IMR-90 (cell line): ENCODE data around the gene DCLRE1C. TPM values are rescaled to one million over a fixed set of nuclear protein-coding genes. Genes with fewer than 3 reads are reported as not detected.
A peak's percentile ranks its signal among the peaks of the same experiment; 100 is the strongest.

Experiments
- ATAC-seq: fragments of 200-7000 bp; cut with Tn5 transposase; 2 replicates; pipeline ENCODE4 v1.9.1; 2020; ENCODE audit warnings: low read depth, mild to moderate bottlenecking, moderate library complexity
- BruUV-seq: library from RNA; stranded (reverse); fragments of 400-500 nt; replicated peaks from 2 replicates; lab custom pipeline; 2021; lab: Mats Ljungman, UMichigan
- CTCF ChIA-PET: fragments of 300-600 bp; formaldehyde crosslinking; extraction: SDS; loops from one replicate; lab custom pipeline; 2021; ENCODE audit warnings: antibody characterized with exemption; lab: Yijun Ruan, JAX
- POLR2A ChIA-PET: fragments of 300-600 bp; sonication (Branson Sonifier 250); formaldehyde crosslinking; loops from one replicate; lab custom pipeline; 2022; ENCODE audit warnings: antibody characterized with exemption; ENCODE audit not compliant: unreplicated experiment; lab: Charles Lee
- DNase-seq: peaks from one replicate; pipeline ENCODE4 v3.0.0; 2013
- H2AFZ ChIP-seq: replicated peaks from 2 replicates; pipeline ENCODE3; 2013; ENCODE audit warnings: low read length, mild to moderate bottlenecking; ENCODE audit not compliant: poor library complexity
- H2AK5ac ChIP-seq: 2 replicates; pipeline ENCODE4 v1.6.1; 2013; ENCODE audit warnings: low read depth, low read length, inconsistent platforms
- H2AK9ac ChIP-seq: replicated peaks from 2 replicates; pipeline ENCODE3; 2013; ENCODE audit warnings: mild to moderate bottlenecking, low read depth, low read length, moderate library complexity; ENCODE audit not compliant: poor library complexity
- H2BK120ac ChIP-seq: 2 replicates; pipeline ENCODE4 v1.6.1; 2013; ENCODE audit warnings: low read depth, low read length, inconsistent platforms
- H2BK15ac ChIP-seq: 3 replicates; pipeline ENCODE4 v1.6.1; 2013; ENCODE audit warnings: low read depth, low read length, inconsistent platforms
- H2BK20ac ChIP-seq: 2 replicates; pipeline ENCODE4 v1.6.1; 2013; ENCODE audit warnings: low read depth, mild to moderate bottlenecking, inconsistent platforms, low read length, moderate library complexity
- H2BK5ac ChIP-seq: 2 replicates; pipeline ENCODE4 v1.6.1; 2013; ENCODE audit warnings: mild to moderate bottlenecking, low read depth, low read length, inconsistent platforms; ENCODE audit not compliant: poor library complexity, severe bottlenecking
- H3K14ac ChIP-seq: replicated peaks from 2 replicates; pipeline ENCODE4 v1.6.1; 2013; ENCODE audit warnings: low read depth, low read length, inconsistent platforms
- H3K18ac ChIP-seq: 2 replicates; pipeline ENCODE4 v1.6.1; 2013; ENCODE audit warnings: low read depth, low read length, control low read depth
- H3K23ac ChIP-seq: 2 replicates; pipeline ENCODE4 v1.6.1; 2013; ENCODE audit warnings: low read depth, low read length, inconsistent platforms
- H3K27ac ChIP-seq: 2 replicates; pipeline ENCODE4 v1.5.1; 2013; ENCODE audit warnings: mild to moderate bottlenecking, control low read depth, low read length; ENCODE audit not compliant: insufficient read depth
- H3K27me3 ChIP-seq: 2 replicates; pipeline ENCODE4 v1.6.1; 2013; ENCODE audit warnings: low read length; ENCODE audit not compliant: control insufficient read depth, insufficient read depth
- H3K36me3 ChIP-seq: 2 replicates; pipeline ENCODE4 v1.6.1; 2013; ENCODE audit warnings: low read length, mixed read lengths; ENCODE audit not compliant: control insufficient read depth, insufficient read depth
- H3K4ac ChIP-seq: 2 replicates; pipeline ENCODE4 v1.6.1; 2013; ENCODE audit warnings: low read depth, low read length, inconsistent platforms
- H3K4me1 ChIP-seq: 2 replicates; pipeline ENCODE4 v1.6.1; 2013; ENCODE audit warnings: low read length, mixed read lengths; ENCODE audit not compliant: control insufficient read depth, insufficient read depth
- H3K4me2 ChIP-seq: 2 replicates; pipeline ENCODE4 v1.6.1; 2013; ENCODE audit warnings: low read depth, mild to moderate bottlenecking, control low read depth, low read length, moderate library complexity
- H3K4me3 ChIP-seq: 2 replicates; pipeline ENCODE4 v1.5.1; 2013; ENCODE audit warnings: low read depth, mild to moderate bottlenecking, control low read depth, low read length, moderate library complexity; ENCODE audit not compliant: insufficient read depth
- H3K56ac ChIP-seq: 2 replicates; pipeline ENCODE4 v1.6.1; 2013; ENCODE audit warnings: low read length, inconsistent platforms; ENCODE audit not compliant: insufficient read depth; ENCODE audit errors: extremely low read depth
- H3K79me1 ChIP-seq, 2 experiments: 2 replicates each; pipeline ENCODE4 v1.6.1; 2013; ENCODE audit warnings: low read length in 2 of 2, inconsistent platforms in 1 of 2, low read depth in 1 of 2
- H3K9ac ChIP-seq: 2 replicates; pipeline ENCODE4 v1.6.1; 2013; ENCODE audit warnings: low read depth, low read length, control low read depth
- H3K9me1 ChIP-seq: 2 replicates; pipeline ENCODE4 v1.6.1; 2013; ENCODE audit warnings: low read length, inconsistent platforms; ENCODE audit not compliant: insufficient read depth
- H3K9me3 ChIP-seq: 2 replicates; pipeline ENCODE4 v1.6.1; 2013; ENCODE audit warnings: low read length; ENCODE audit not compliant: control insufficient read depth, insufficient read depth
- H4K20me1 ChIP-seq: 2 replicates; pipeline ENCODE4 v1.6.1; 2013; ENCODE audit warnings: low read length, inconsistent platforms; ENCODE audit not compliant: insufficient read depth
- H4K5ac ChIP-seq: 2 replicates; pipeline ENCODE4 v1.6.1; 2013; ENCODE audit warnings: mild to moderate bottlenecking, low read depth, low read length, control low read depth
- H4K8ac ChIP-seq, 2 experiments: 2 replicates each; pipeline ENCODE4 v1.6.1; 2013; ENCODE audit warnings: low read depth in 2 of 2, low read length in 2 of 2, control low read depth in 1 of 2, inconsistent platforms in 1 of 2
- H4K91ac ChIP-seq: 2 replicates; pipeline ENCODE4 v1.6.1; 2013; ENCODE audit warnings: low read depth, low read length, inconsistent platforms; ENCODE audit not compliant: insufficient read depth
- BHLHE40 ChIP-seq: fragments of 150-350 bp; IDR thresholded peaks from 2 replicates; pipeline ENCODE4 v1.6.1; 2016; ENCODE audit warnings: mild to moderate bottlenecking, low read depth, low read length
- CEBPB ChIP-seq: IDR thresholded peaks from 2 replicates; pipeline ENCODE4 v1.6.1; 2012; ENCODE audit warnings: low read depth, low read length, improper control_type of control experiment
- CHD1 ChIP-seq: IDR thresholded peaks from 2 replicates; pipeline ENCODE4 v1.6.1; 2012; ENCODE audit warnings: low read depth, low read length, improper control_type of control experiment
- ELK1 ChIP-seq: fragments of 150-350 bp; IDR thresholded peaks from 2 replicates; pipeline ENCODE4 v1.6.1; 2016; ENCODE audit warnings: low read depth, mild to moderate bottlenecking, low read length, moderate library complexity, borderline replicate concordance
- MAZ ChIP-seq: IDR thresholded peaks from 2 replicates; pipeline ENCODE4 v1.6.1; 2012; ENCODE audit warnings: low read depth, mild to moderate bottlenecking, low read length, improper control_type of control experiment, moderate library complexity, borderline replicate concordance
- MXI1 ChIP-seq: IDR thresholded peaks from 2 replicates; pipeline ENCODE4 v1.6.1; 2012; ENCODE audit warnings: low read depth, mild to moderate bottlenecking, low read length, moderate library complexity, borderline replicate concordance
- NFE2L2 ChIP-seq: fragments of 150-350 bp; IDR thresholded peaks from 2 replicates; pipeline ENCODE4 v1.6.1; 2016; ENCODE audit warnings: low read depth, mild to moderate bottlenecking, low read length
- POLR2A ChIP-seq: IDR thresholded peaks from 2 replicates; pipeline ENCODE4 v1.6.1; 2012; ENCODE audit warnings: mild to moderate bottlenecking, low read depth, low read length
- RAD21 ChIP-seq: IDR thresholded peaks from 2 replicates; pipeline ENCODE4 v1.6.1; 2012; ENCODE audit warnings: low read length, improper control_type of control experiment
- RCOR1 ChIP-seq: IDR thresholded peaks from 2 replicates; pipeline ENCODE4 v1.6.1; 2012; ENCODE audit warnings: mild to moderate bottlenecking, low read length, improper control_type of control experiment; ENCODE audit not compliant: insufficient replicate concordance
- RFX5 ChIP-seq: IDR thresholded peaks from 2 replicates; pipeline ENCODE4 v1.8.0; 2012; ENCODE audit warnings: low read depth, mild to moderate bottlenecking, low read length, moderate library complexity
- SMC3 ChIP-seq: fragments of 150-350 bp; IDR thresholded peaks from 2 replicates; pipeline ENCODE4 v1.6.1; 2016; ENCODE audit warnings: low read depth, mild to moderate bottlenecking, antibody characterized with exemption, low read length, moderate library complexity
- WGBS, 2 experiments: methylation state at CpG; one replicate each; pipeline versions ENCODE4 v1.1.5 to v1.1.7; 2013; ENCODE audit warnings: missing lambda C conversion rate in 2 of 2; ENCODE audit not compliant: insufficient read length in 1 of 2; ENCODE audit errors: extremely low coverage in 2 of 2; 5-methylcytosine and 5-hydroxymethylcytosine counted together
- dilution Hi-C: fragments of 300-500 bp; cut with HindIII; formaldehyde crosslinking; loops from one replicate; pipeline ENCODE4 v1.14.3; 2018; ENCODE audit warnings: low sequenced_read_pairs; ENCODE audit not compliant: unreplicated experiment
- in situ Hi-C: fragments of 300-500 bp; cut with MboI; formaldehyde crosslinking; loops from 3 replicates; pipeline ENCODE4 v1.14.3; 2019; ENCODE audit warnings: low sequenced_read_pairs, inconsistent platforms, mixed read lengths
- intact Hi-C: fragments of 100-400 bp; cut with micrococcal nuclease; formaldehyde crosslinking; loops from 2 replicates; pipeline ENCODE4 v1.10.0; 2022
- polyA plus RNA-seq, 3 experiments: library from polyadenylated mRNA; depleted of rRNA; stranded (reverse); fragments of >200 nt; gene quantifications; 2 replicates each; pipeline ENCODE4 v1.2.3, GENCODE V29; 2012; ENCODE audit warnings: low replicate concordance in 1 of 3
- total RNA-seq: library from RNA; depleted of rRNA; stranded (reverse); fragments of >200 nt; gene quantifications from 2 replicates; pipeline ENCODE4 v1.2.3, GENCODE V29; 2012

DCLRE1C gene
- total and polyA plus RNA-seq, 2 of the 4 experiments (the other 2 are of a cell fraction) = 2.9 to 8.1 TPM

- TF ChIP-seq RFX5 (no peak), POLR2A (no peak), RCOR1 (no peak)
Observed at GRCh38 chr10:14879124-14879927, 74.6 kb downstream of the DCLRE1C start (continued).

DNA sequence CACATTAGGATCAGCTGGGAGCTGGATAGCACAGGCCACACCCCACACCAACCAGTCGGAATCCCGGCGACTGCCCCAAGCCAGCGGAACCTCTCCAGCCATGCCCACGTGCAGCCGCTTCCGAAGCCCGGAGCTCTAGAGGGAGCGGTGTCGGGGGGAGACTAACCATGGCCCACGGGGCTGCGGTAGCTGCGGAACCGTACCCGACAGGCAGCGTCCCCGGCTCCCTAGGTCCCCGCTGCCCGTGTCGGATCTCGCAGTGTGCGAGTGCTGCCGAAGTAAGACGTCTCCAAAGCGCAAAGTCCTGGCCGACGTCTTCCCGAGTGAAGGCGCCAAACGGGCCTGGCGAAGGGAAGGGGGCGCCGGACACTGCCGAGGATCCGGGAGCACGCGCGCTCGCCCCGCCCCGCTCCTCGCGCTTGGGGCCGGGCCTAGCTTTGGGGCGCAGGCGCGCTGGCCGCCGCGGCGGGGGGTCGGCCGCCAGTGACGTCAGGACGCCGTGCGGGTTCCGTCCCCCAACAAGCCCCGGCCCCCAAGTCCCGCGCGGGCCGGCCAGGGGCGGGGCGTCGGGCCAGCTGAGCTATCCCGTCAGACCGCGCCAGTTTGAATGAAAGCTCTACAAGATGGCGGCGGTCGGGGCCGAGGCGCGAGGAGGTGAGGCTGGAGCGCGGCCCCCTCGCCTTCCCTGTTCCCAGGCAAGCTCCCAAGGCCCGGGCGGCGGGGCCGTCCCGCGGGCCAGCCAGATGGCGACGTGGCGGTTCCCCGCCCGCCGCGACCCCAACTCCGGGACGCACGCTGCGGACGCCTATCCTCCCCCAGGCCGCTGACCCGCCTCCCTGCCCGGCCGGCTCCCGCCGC, 75.4 kb downstream of the DCLRE1C start, which contains the start of gene SUV39H2:
Gene SUV39H2 (plus strand): TSS at position 601 of the 858 bp plus-strand sequence. CDS start 23 bp downstream, at position 624.
- CTCF ChIA-PET = interaction anchor here (1.1 to 1.3 kb wide), 2 partner anchors 11 to 22 kb away, joined by 3 read pairs; no protein-coding TSS in a partner anchor
- peak within 1 kb of the TSS; percentile 67 for H4K5ac ChIP-seq
- in situ Hi-C loops = no loop called here
- peaks cover 11% of the 10 kb centered on the region for H3K4me1 ChIP-seq
- H3K9me3 ChIP-seq = no peaks in the 10 kb centered on the region
- H3K23ac ChIP-seq = peak within 1 kb of the TSS; percentile 94
- H3K36me3 ChIP-seq = no peaks in the 10 kb centered on the region
- H3K56ac ChIP-seq = peak within 1 kb of the TSS; percentile 67
- H3K4ac ChIP-seq = peak within 1 kb of the TSS; percentile 80
- intact Hi-C loops = loop anchor here (10.0 kb wide), 1 partner anchor 226 kb away; no protein-coding TSS in a partner anchor
- POLR2A ChIA-PET = no interaction called here
- peak within 1 kb of the TSS; percentile 82 for H3K9ac ChIP-seq
- H4K91ac ChIP-seq = peak within 1 kb of the TSS; percentile 89
- no peak within 1 kb of the TSS for H2BK20ac ChIP-seq
- ATAC-seq (peak; percentile 93), DNase-seq (peak; percentile 91)
- H2BK120ac ChIP-seq = peak within 1 kb of the TSS; percentile 58
- peak within 1 kb of the TSS; percentile 31; the same call in 1 of the 2 replicates for H3K18ac ChIP-seq
- H4K20me1 ChIP-seq = peaks cover 9% of the 10 kb centered on the region; the same call in 1 of the 2 replicates
- dilution Hi-C loops = no loop called here
- H2AK5ac ChIP-seq = peak within 1 kb of the TSS; percentile 48; the same call in 1 of the 2 replicates
- H3K4me2 ChIP-seq = peak within 1 kb of the TSS; percentile 95
- H4K8ac ChIP-seq = peak within 1 kb of the TSS; percentile 44 to 96
- H3K14ac ChIP-seq = peak within 1 kb of the TSS; percentile 82
- peak within 1 kb of the TSS; percentile 91 for H3K4me3 ChIP-seq
- H2AFZ ChIP-seq = peak within 1 kb of the TSS; percentile 100
- H3K27ac ChIP-seq = peak within 1 kb of the TSS; percentile 79
- no peak within 1 kb of the TSS for H2BK15ac ChIP-seq
- H3K9me1 ChIP-seq = peaks cover 12% of the 10 kb centered on the region
- H3K27me3 ChIP-seq = no peaks in the 10 kb centered on the region
- TSS peak; percentile 49 for BruUV-seq
- WGBS, 2 experiments = 0% methylated on average over 46 of the region's 102 CpGs; no CpG with 5 or more reads in 1 of the 2 experiments
- peak within 1 kb of the TSS; percentile 99 for H2AK9ac ChIP-seq
- H2BK5ac ChIP-seq = peak within 1 kb of the TSS; percentile 83
- H3K79me1 ChIP-seq = peaks cover 34 to 48% of the 10 kb centered on the region in 2 experiments
- TF ChIP-seq BHLHE40 = 0 out of 2 replicates have a peak, but pooled peaks have one; percentile 2
- TF ChIP-seq MAZ = peak; percentile 92
- no peak for TF ChIP-seq RCOR1
- TF ChIP-seq MXI1 = peak; percentile 89
- peak; percentile 91 for TF ChIP-seq POLR2A
- TF ChIP-seq ELK1 = no peak
- 0 out of 2 replicates have a peak, but pooled peaks have one; percentile 0 for TF ChIP-seq RAD21
- no peak for TF ChIP-seq NFE2L2
- TF ChIP-seq CHD1 = no peak; the same call in 1 of the 2 replicates
- no peak for TF ChIP-seq SMC3
- TF ChIP-seq CEBPB = no peak
